MM.1S (cell line): ENCODE measurements around the gene DTNB.

Experiments
- DNase-seq: peaks from one replicate; pipeline ENCODE4 v3.0.0-alpha.2; 2015
- H2AFZ ChIP-seq: fragments of 300-600 bp; sonication (generic); 2 replicates; pipeline ENCODE4 v1.6.0; 2016; ENCODE audit warnings: antibody characterized with exemption, low read length
- H3F3A ChIP-seq: fragments of 300-600 bp; sonication (generic); 2 replicates; pipeline ENCODE4 v1.6.1; 2016; ENCODE audit warnings: mild to moderate bottlenecking, antibody characterized with exemption, low read length, moderate library complexity, mixed read lengths; ENCODE audit not compliant: insufficient read depth
- H3K27ac ChIP-seq: fragments of 300-600 bp; sonication (generic); 2 replicates; pipeline ENCODE4 v1.5.1; 2016; ENCODE audit warnings: mild to moderate bottlenecking, low read length
- H3K27me3 ChIP-seq: fragments of 300-600 bp; sonication (generic); replicated peaks from 2 replicates; pipeline ENCODE4 v1.6.0; 2016; ENCODE audit warnings: low read length; ENCODE audit not compliant: insufficient read depth
- H3K36me3 ChIP-seq: fragments of 300-600 bp; sonication (generic); replicated peaks from 2 replicates; pipeline ENCODE4 v1.6.1; 2016; ENCODE audit warnings: mild to moderate bottlenecking, low read length, mixed read lengths; ENCODE audit not compliant: insufficient read depth
- H3K4me1 ChIP-seq: fragments of 300-600 bp; sonication (generic); 2 replicates; pipeline ENCODE4 v1.6.1; 2016; ENCODE audit warnings: low read length, mixed read lengths
- H3K4me2 ChIP-seq: fragments of 300-600 bp; sonication (generic); 2 replicates; pipeline ENCODE4 v1.6.0; 2016; ENCODE audit warnings: low read depth, low read length
- H3K4me3 ChIP-seq: fragments of 300-600 bp; sonication (generic); 2 replicates; pipeline ENCODE4 v1.5.1; 2016; ENCODE audit warnings: low read length, mixed read lengths
- H3K79me2 ChIP-seq: fragments of 300-600 bp; sonication (generic); 2 replicates; pipeline ENCODE4 v1.6.1; 2016; ENCODE audit warnings: mixed run types, low read length, mixed read lengths
- H3K9ac ChIP-seq: fragments of 300-600 bp; sonication (generic); 2 replicates; pipeline ENCODE4 v1.6.1; 2016; ENCODE audit warnings: low read length, mixed read lengths
- H3K9me2 ChIP-seq: fragments of 300-600 bp; sonication (generic); replicated peaks from 2 replicates; pipeline ENCODE4 v1.6.1; 2016; ENCODE audit warnings: mild to moderate bottlenecking, low read length, mixed read lengths; ENCODE audit not compliant: insufficient read depth
- H3K9me3 ChIP-seq: fragments of 300-600 bp; sonication (generic); replicated peaks from 2 replicates; pipeline ENCODE4 v1.6.1; 2016; ENCODE audit warnings: mild to moderate bottlenecking, low read length, mixed read lengths; ENCODE audit not compliant: insufficient read depth
- H4K20me1 ChIP-seq: fragments of 300-600 bp; sonication (generic); 2 replicates; pipeline ENCODE4 v1.6.1; 2016; ENCODE audit warnings: mild to moderate bottlenecking, low read length, moderate library complexity, mixed read lengths; ENCODE audit not compliant: insufficient read depth
- EZH2 ChIP-seq: fragments of 300-600 bp; sonication (generic); optimal IDR thresholded peaks from 2 replicates; pipeline ENCODE3; 2017; ENCODE audit warnings: low read depth, mild to moderate bottlenecking, antibody characterized with exemption, low read length, mixed read lengths
- EZH2phosphoT487 ChIP-seq: fragments of 300-600 bp; sonication (generic); IDR thresholded peaks from 2 replicates; pipeline ENCODE4 v1.6.1; 2018; ENCODE audit warnings: antibody characterized with exemption, low read length
- TF ChIP-seq, protein P1 (sequence below): fragments of 300-600 bp; sonication (generic); IDR thresholded peaks from 2 replicates; pipeline ENCODE4 v1.5.1; 2016; ENCODE audit warnings: antibody characterized with exemption, low read length, mixed read lengths

Gene DTNB

GRCh38 chr2:25532521-25532920 lies 140.9 kb downstream of the DTNB start:
- Histone ChIP-seq H3K4me3 (no peak overlapping the region), H3K4me2 (no peak overlapping the region), H3K27me3 (no peaks in the 10 kb centered on the region), H3K79me2 (no peaks in the 10 kb centered on the region), H3F3A (no peaks in the 10 kb centered on the region), H3K4me1 (no peaks in the 10 kb centered on the region), H3K9me2 (no peaks in the 10 kb centered on the region), H3K27ac (no peak overlapping the region), H3K9me3 (no peaks in the 10 kb centered on the region), H2AFZ (no peak overlapping the region), H3K9ac (no peak overlapping the region), H3K36me3 (no peaks in the 10 kb centered on the region), H4K20me1 (no peaks in the 10 kb centered on the region)
- no peak for DNase-seq
- TF ChIP-seq, protein P1, sequence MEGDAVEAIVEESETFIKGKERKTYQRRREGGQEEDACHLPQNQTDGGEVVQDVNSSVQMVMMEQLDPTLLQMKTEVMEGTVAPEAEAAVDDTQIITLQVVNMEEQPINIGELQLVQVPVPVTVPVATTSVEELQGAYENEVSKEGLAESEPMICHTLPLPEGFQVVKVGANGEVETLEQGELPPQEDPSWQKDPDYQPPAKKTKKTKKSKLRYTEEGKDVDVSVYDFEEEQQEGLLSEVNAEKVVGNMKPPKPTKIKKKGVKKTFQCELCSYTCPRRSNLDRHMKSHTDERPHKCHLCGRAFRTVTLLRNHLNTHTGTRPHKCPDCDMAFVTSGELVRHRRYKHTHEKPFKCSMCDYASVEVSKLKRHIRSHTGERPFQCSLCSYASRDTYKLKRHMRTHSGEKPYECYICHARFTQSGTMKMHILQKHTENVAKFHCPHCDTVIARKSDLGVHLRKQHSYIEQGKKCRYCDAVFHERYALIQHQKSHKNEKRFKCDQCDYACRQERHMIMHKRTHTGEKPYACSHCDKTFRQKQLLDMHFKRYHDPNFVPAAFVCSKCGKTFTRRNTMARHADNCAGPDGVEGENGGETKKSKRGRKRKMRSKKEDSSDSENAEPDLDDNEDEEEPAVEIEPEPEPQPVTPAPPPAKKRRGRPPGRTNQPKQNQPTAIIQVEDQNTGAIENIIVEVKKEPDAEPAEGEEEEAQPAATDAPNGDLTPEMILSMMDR: no peak
- TF ChIP-seq EZH2 (no peak), EZH2phosphoT487 (no peak)

DNA sequence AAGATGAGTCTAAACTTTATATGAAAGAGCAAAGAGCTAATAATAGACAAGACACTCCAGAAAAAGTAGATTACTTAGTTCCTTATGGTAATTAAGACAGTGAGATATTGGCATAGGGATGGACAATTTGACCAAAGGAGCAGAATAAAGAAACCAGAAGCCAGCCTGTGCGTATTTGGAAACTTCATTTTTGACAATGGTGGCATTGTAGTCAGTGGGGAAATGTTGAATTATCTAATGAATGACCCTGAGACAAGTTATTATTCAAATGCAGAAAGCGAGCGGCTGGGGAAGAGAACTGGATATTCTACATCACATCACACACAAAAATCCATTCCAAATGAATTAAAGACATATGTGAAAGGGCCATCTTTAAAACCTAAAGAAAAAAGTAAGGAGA lies 144.3 kb downstream of the DTNB start:
- Histone ChIP-seq H3K9me3 (no peaks in the 10 kb centered on the region), H4K20me1 (no peaks in the 10 kb centered on the region), H3K9ac (no peak overlapping the region), H3K27ac (no peak overlapping the region), H3K4me2 (no peak overlapping the region), H3K36me3 (no peaks in the 10 kb centered on the region), H3K27me3 (no peaks in the 10 kb centered on the region), H2AFZ (no peak overlapping the region), H3K4me3 (no peak overlapping the region), H3K9me2 (no peaks in the 10 kb centered on the region), H3K79me2 (no peaks in the 10 kb centered on the region), H3F3A (no peaks in the 10 kb centered on the region), H3K4me1 (no peaks in the 10 kb centered on the region)
- TF ChIP-seq EZH2: no peak
- no peak for TF ChIP-seq EZH2phosphoT487
- TF ChIP-seq, protein P1: no peak
- DNase-seq: no peak

GRCh38 chr2:25528173-25528572 lies 145.2 kb downstream of the DTNB start:
- Histone ChIP-seq H3K4me2 (no peak overlapping the region), H4K20me1 (no peaks in the 10 kb centered on the region), H3K27ac (no peak overlapping the region), H3K79me2 (no peaks in the 10 kb centered on the region), H3K4me1 (no peaks in the 10 kb centered on the region), H3F3A (no peaks in the 10 kb centered on the region), H3K9me3 (no peaks in the 10 kb centered on the region), H3K9me2 (no peaks in the 10 kb centered on the region), H2AFZ (no peak overlapping the region), H3K4me3 (no peak overlapping the region), H3K36me3 (no peaks in the 10 kb centered on the region), H3K9ac (no peak overlapping the region), H3K27me3 (no peaks in the 10 kb centered on the region)
- DNase-seq: no peak
- TF ChIP-seq EZH2 (no peak), EZH2phosphoT487 (no peak)
- TF ChIP-seq, protein P1: no peak
